ENCODE data around the gene MAP4K2. TPM values are rescaled to one million over a fixed set of nuclear protein-coding genes. Genes with fewer than 3 reads are reported as not detected.

MAP4K2 gene
- total RNA-seq, 1 experiment from 2014 or later: 24.7 TPM

DNA sequence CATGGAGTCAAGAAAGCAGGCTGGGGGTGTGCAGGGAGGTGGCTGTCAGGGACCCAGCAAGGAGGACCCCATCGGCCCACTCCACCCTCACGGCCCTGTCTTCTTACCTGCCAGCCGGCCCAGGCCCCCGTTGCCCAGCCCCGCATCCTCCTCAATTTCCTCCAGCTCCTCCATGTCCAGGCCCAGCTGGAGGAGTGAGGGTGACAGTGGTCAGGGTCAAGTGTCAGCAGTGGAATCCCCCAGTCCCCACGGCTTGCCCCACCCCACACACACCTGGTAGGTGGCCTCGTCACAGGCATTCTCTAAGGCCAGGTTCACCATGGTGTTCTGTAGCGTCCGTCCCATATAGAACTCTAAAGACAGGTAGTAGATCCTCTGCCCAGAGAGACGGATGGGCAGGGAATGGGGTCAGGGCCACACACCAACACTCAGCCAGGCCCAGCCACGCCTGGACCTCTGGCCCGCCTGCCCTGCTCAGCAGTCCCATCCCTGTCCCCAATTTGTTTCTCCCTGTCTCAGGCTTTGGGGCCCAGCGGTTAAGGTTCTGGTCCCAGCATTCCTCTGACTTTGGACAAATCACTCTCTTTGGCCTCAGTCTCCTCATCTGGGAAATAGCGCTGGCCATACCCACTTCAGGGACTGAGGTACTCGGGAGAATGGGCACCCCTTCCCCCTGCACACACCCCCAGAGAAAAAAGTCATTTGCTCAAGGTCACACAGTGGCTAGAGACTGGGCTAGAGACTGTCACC, 44.5 kb downstream of the MAP4K2 start:
- peaks cover 47 to 63% of the 10 kb centered on the region in 2 experiments for H3K4me1 Mint-ChIP-seq
- H3K23ac ChIP-seq (ENCODE audit: insufficient read length, low read depth, low read length): no peak overlapping the region
- H2BK20ac ChIP-seq (ENCODE audit: low read depth, low read length, poor library complexity, severe bottlenecking): no peak overlapping the region
- H3K56ac ChIP-seq (ENCODE audit: insufficient read length, low read depth, low read length): no peak overlapping the region
- no peak overlapping the region for H2AFZ ChIP-seq (ENCODE audit: low read length)
- H3K27ac ChIP-seq (ENCODE audit: insufficient read length, low read depth, low read length): no peak overlapping the region
- no peak overlapping the region for H3K27ac Mint-ChIP-seq
- H4K20me1 ChIP-seq (ENCODE audit: control insufficient read depth, insufficient read depth, insufficient read length): no peaks in the 10 kb centered on the region
- peaks cover 4% of the 10 kb centered on the region; the same call in 1 of the 2 replicates for H3K4me1 ChIP-seq (ENCODE audit: insufficient read depth, low read length)
- no peak overlapping the region for H3K14ac ChIP-seq (ENCODE audit: insufficient read depth, low read length)
- H3K9ac ChIP-seq (ENCODE audit: extremely low read depth, insufficient read length, low read length): no peak overlapping the region
- no peak overlapping the region for H3K4me2 ChIP-seq (ENCODE audit: insufficient read depth, insufficient read length, low read length)
- H3K9me3 ChIP-seq (ENCODE audit: control insufficient read depth, low read depth, low read length): no peaks in the 10 kb centered on the region
- WGBS (ENCODE audit: extremely low coverage, insufficient read length, low lambda C conversion rate): no CpG with 5 or more reads among the region's 15 CpGs
- H4K8ac ChIP-seq (replicated peaks; ENCODE audit: insufficient read length, low read depth, low read length): no peak overlapping the region
- no peaks in the 10 kb centered on the region for H3K23me2 ChIP-seq (ENCODE audit: insufficient read length, low read depth, low read length, poor library complexity, severe bottlenecking)
- peak; percentile 25 for DNase-seq
- H2BK12ac ChIP-seq (ENCODE audit: insufficient read length, low read depth, low read length): no peak overlapping the region
- no peaks in the 10 kb centered on the region for H3K79me2 ChIP-seq (ENCODE audit: insufficient read depth, low read length)
- H3K27me3 ChIP-seq (ENCODE audit: insufficient read depth, low read length): no peaks in the 10 kb centered on the region
- no peak overlapping the region for H4K5ac ChIP-seq (ENCODE audit: insufficient read length, low read depth, low read length)
- H3K27me3 Mint-ChIP-seq (ENCODE audit: low read depth): no peaks in the 10 kb centered on the region; the same call in 1 of the 2 replicates
- no peak overlapping the region for H3K18ac ChIP-seq (ENCODE audit: insufficient read length, low read depth, low read length)
- H2BK5ac ChIP-seq (ENCODE audit: insufficient read length, low read length): no peak overlapping the region
- no peak overlapping the region for H2BK15ac ChIP-seq (ENCODE audit: low read depth, low read length)
- H3K79me1 ChIP-seq (ENCODE audit: insufficient read depth, low read depth, low read length, poor library complexity, severe bottlenecking): no peaks in the 10 kb centered on the region
- H2AK5ac ChIP-seq (ENCODE audit: insufficient read length, low read length): no peak overlapping the region
- H3K9me3 Mint-ChIP-seq: no peaks in the 10 kb centered on the region; a peak in 1 of 5 replicates
- H2BK120ac ChIP-seq (ENCODE audit: low read depth, low read length, poor library complexity, severe bottlenecking): no peak overlapping the region
- no peak overlapping the region for H4K91ac ChIP-seq (ENCODE audit: insufficient read length, low read depth, low read length)
- H3K4ac ChIP-seq (ENCODE audit: low read depth, low read length): no peak overlapping the region
- no peak overlapping the region for H3K4me3 Mint-ChIP-seq
- H3K36me3 Mint-ChIP-seq (ENCODE audit: insufficient read depth in 1 of 3, low read depth in 3 of 3): peaks cover 0 to 14% (median 8%) of the 10 kb centered on the region in 3 experiments; a peak in 4 of 7 replicates
- H3T11ph ChIP-seq (ENCODE audit: low read length): no peak overlapping the region
- TF ChIP-seq, protein P1, sequence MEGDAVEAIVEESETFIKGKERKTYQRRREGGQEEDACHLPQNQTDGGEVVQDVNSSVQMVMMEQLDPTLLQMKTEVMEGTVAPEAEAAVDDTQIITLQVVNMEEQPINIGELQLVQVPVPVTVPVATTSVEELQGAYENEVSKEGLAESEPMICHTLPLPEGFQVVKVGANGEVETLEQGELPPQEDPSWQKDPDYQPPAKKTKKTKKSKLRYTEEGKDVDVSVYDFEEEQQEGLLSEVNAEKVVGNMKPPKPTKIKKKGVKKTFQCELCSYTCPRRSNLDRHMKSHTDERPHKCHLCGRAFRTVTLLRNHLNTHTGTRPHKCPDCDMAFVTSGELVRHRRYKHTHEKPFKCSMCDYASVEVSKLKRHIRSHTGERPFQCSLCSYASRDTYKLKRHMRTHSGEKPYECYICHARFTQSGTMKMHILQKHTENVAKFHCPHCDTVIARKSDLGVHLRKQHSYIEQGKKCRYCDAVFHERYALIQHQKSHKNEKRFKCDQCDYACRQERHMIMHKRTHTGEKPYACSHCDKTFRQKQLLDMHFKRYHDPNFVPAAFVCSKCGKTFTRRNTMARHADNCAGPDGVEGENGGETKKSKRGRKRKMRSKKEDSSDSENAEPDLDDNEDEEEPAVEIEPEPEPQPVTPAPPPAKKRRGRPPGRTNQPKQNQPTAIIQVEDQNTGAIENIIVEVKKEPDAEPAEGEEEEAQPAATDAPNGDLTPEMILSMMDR (conservative IDR thresholded peaks at IDR 0.05): no peak

Measured in H9 (cell line).